Measurements from ENCODE around the gene C1orf94. TPM values are rescaled to one million over a fixed set of nuclear protein-coding genes. Genes with fewer than 3 reads are reported as not detected.

The C1orf94 gene
- total RNA-seq, 1 donor from 2014 or later: not detected

- H3K4me1 ChIP-seq (ENCODE audit: control insufficient read depth in 3 of 3, insufficient read depth in 3 of 3, low read length in 3 of 3): no peaks in the 10 kb centered on the region
- no peaks in the 10 kb centered on the region for H3K36me3 ChIP-seq (ENCODE audit: control insufficient read depth in 3 of 3, insufficient read depth in 3 of 3, low read length in 3 of 3)
- no peak overlapping the region for H3K27ac ChIP-seq (ENCODE audit: low read depth, low read length)
- H3K9me3 ChIP-seq (ENCODE audit: control insufficient read depth in 3 of 3, low read length in 3 of 3): peaks cover 0 to 7% (median 0%) of the 10 kb centered on the region in 3 donors
- H3K27me3 ChIP-seq (ENCODE audit: control insufficient read depth in 3 of 3, insufficient read depth in 3 of 3, low read length in 3 of 3): peaks cover 3 to 18% (median 12%) of the 10 kb centered on the region in 3 donors
- H3K4me3 ChIP-seq (ENCODE audit: low read length in 3 of 3): no peak overlapping the region
- H3K9ac ChIP-seq (ENCODE audit: low read depth in 1 of 3, low read length in 3 of 3): no peak overlapping the region
Measured at GRCh38 chr1:34188418-34188817, 11.7 kb downstream of the C1orf94 start.

- Histone ChIP-seq H3K36me3 (ENCODE audit: control insufficient read depth in 3 of 3, insufficient read depth in 3 of 3, low read length in 3 of 3) (no peaks in the 10 kb centered on the region), H3K27ac (ENCODE audit: low read depth, low read length) (no peak overlapping the region), H3K27me3 (ENCODE audit: control insufficient read depth in 3 of 3, insufficient read depth in 3 of 3, low read length in 3 of 3) (peaks cover 3 to 18% (median 12%) of the 10 kb centered on the region in 3 donors), H3K4me1 (ENCODE audit: control insufficient read depth in 3 of 3, insufficient read depth in 3 of 3, low read length in 3 of 3) (no peaks in the 10 kb centered on the region), H3K4me3 (ENCODE audit: low read length in 3 of 3) (no peak overlapping the region), H3K9ac (ENCODE audit: low read depth in 1 of 3, low read length in 3 of 3) (no peak overlapping the region), H3K9me3 (ENCODE audit: control insufficient read depth in 3 of 3, low read length in 3 of 3) (peaks cover 0 to 7% (median 0%) of the 10 kb centered on the region in 3 donors)
Measured at GRCh38 chr1:34188985-34189384, 12.3 kb downstream of the C1orf94 start.

GRCh38 chr1:34190692-34191091 is 14.0 kb downstream of the C1orf94 start:
- peaks cover 3 to 18% (median 7%) of the 10 kb centered on the region in 3 donors for H3K27me3 ChIP-seq (ENCODE audit: control insufficient read depth in 3 of 3, insufficient read depth in 3 of 3, low read length in 3 of 3)
- no peak overlapping the region for H3K9ac ChIP-seq (ENCODE audit: low read depth in 1 of 3, low read length in 3 of 3)
- H3K9me3 ChIP-seq (ENCODE audit: control insufficient read depth in 3 of 3, low read length in 3 of 3): peaks cover 0 to 7% (median 0%) of the 10 kb centered on the region in 3 donors
- no peak overlapping the region for H3K4me3 ChIP-seq (ENCODE audit: low read length in 3 of 3)
- no peak overlapping the region for H3K27ac ChIP-seq (ENCODE audit: low read depth, low read length)
- H3K36me3 ChIP-seq (ENCODE audit: control insufficient read depth in 3 of 3, insufficient read depth in 3 of 3, low read length in 3 of 3): no peaks in the 10 kb centered on the region
- no peaks in the 10 kb centered on the region for H3K4me1 ChIP-seq (ENCODE audit: control insufficient read depth in 3 of 3, insufficient read depth in 3 of 3, low read length in 3 of 3)

GRCh38 chr1:34192621-34193020 is 15.9 kb downstream of the C1orf94 start:
- H3K4me3 ChIP-seq (ENCODE audit: low read length in 3 of 3): no peak overlapping the region
- H3K27me3 ChIP-seq (ENCODE audit: control insufficient read depth in 3 of 3, insufficient read depth in 3 of 3, low read length in 3 of 3): peaks cover 0 to 10% (median 3%) of the 10 kb centered on the region in 3 donors
- H3K27ac ChIP-seq (ENCODE audit: low read depth, low read length): no peak overlapping the region
- H3K4me1 ChIP-seq (ENCODE audit: control insufficient read depth in 3 of 3, insufficient read depth in 3 of 3, low read length in 3 of 3): no peaks in the 10 kb centered on the region
- H3K36me3 ChIP-seq (ENCODE audit: control insufficient read depth in 3 of 3, insufficient read depth in 3 of 3, low read length in 3 of 3): no peaks in the 10 kb centered on the region
- H3K9ac ChIP-seq (ENCODE audit: low read depth in 1 of 3, low read length in 3 of 3): no peak overlapping the region
- peaks cover 0 to 7% (median 0%) of the 10 kb centered on the region in 3 donors for H3K9me3 ChIP-seq (ENCODE audit: control insufficient read depth in 3 of 3, low read length in 3 of 3)

- H3K27ac ChIP-seq (ENCODE audit: low read depth, low read length): no peak overlapping the region
Measured at GRCh38 chr1:34199927-34200326, 23.2 kb downstream of the C1orf94 start.

GRCh38 chr1:34212673-34213072 is 36.0 kb downstream of the C1orf94 start:
- no peak overlapping the region for H3K9ac ChIP-seq (ENCODE audit: low read depth in 1 of 3, low read length in 3 of 3)
- H3K4me1 ChIP-seq (ENCODE audit: control insufficient read depth in 3 of 3, insufficient read depth in 3 of 3, low read length in 3 of 3): no peaks in the 10 kb centered on the region
- no peak overlapping the region for H3K4me3 ChIP-seq (ENCODE audit: low read length in 3 of 3)
- H3K27me3 ChIP-seq (ENCODE audit: control insufficient read depth in 3 of 3, insufficient read depth in 3 of 3, low read length in 3 of 3): peaks cover 0 to 11% (median 3%) of the 10 kb centered on the region in 3 donors
- H3K27ac ChIP-seq (ENCODE audit: low read depth, low read length): no peak overlapping the region
- H3K9me3 ChIP-seq (ENCODE audit: control insufficient read depth in 3 of 3, low read length in 3 of 3): no peaks in the 10 kb centered on the region
- H3K36me3 ChIP-seq (ENCODE audit: control insufficient read depth in 3 of 3, insufficient read depth in 3 of 3, low read length in 3 of 3): no peaks in the 10 kb centered on the region

More at GRCh38 chr1:34199927-34200326, 23.2 kb downstream of the C1orf94 start:
- H3K27me3 ChIP-seq (ENCODE audit: control insufficient read depth in 3 of 3, insufficient read depth in 3 of 3, low read length in 3 of 3): no peaks in the 10 kb centered on the region
- H3K4me1 ChIP-seq (ENCODE audit: control insufficient read depth in 3 of 3, insufficient read depth in 3 of 3, low read length in 3 of 3): peaks cover 0 to 2% (median 0%) of the 10 kb centered on the region in 3 donors
- no peak overlapping the region for H3K9ac ChIP-seq (ENCODE audit: low read depth in 1 of 3, low read length in 3 of 3)
- H3K4me3 ChIP-seq (ENCODE audit: low read length in 3 of 3): no peak overlapping the region
- H3K9me3 ChIP-seq (ENCODE audit: control insufficient read depth in 3 of 3, low read length in 3 of 3): no peaks in the 10 kb centered on the region
- no peaks in the 10 kb centered on the region for H3K36me3 ChIP-seq (ENCODE audit: control insufficient read depth in 3 of 3, insufficient read depth in 3 of 3, low read length in 3 of 3)

- Histone ChIP-seq H3K4me3 (ENCODE audit: low read length in 3 of 3) (no peak overlapping the region), H3K27me3 (ENCODE audit: control insufficient read depth in 3 of 3, insufficient read depth in 3 of 3, low read length in 3 of 3) (peaks cover 0 to 11% (median 3%) of the 10 kb centered on the region in 3 donors)
Measured at GRCh38 chr1:34213956-34214355, 37.2 kb downstream of the C1orf94 start.

GRCh38 chr1:34231441-34231840 is 54.7 kb downstream of the C1orf94 start:
- H3K9ac ChIP-seq (ENCODE audit: low read depth in 1 of 3, low read length in 3 of 3): no peak overlapping the region
- no peak overlapping the region for H3K4me3 ChIP-seq (ENCODE audit: low read length in 3 of 3)
- peaks cover 0 to 2% (median 0%) of the 10 kb centered on the region in 3 donors for H3K27me3 ChIP-seq (ENCODE audit: control insufficient read depth in 3 of 3, insufficient read depth in 3 of 3, low read length in 3 of 3)
- H3K9me3 ChIP-seq (ENCODE audit: control insufficient read depth in 3 of 3, low read length in 3 of 3): peaks cover 0 to 4% (median 0%) of the 10 kb centered on the region in 3 donors
- H3K4me1 ChIP-seq (ENCODE audit: control insufficient read depth in 3 of 3, insufficient read depth in 3 of 3, low read length in 3 of 3): no peaks in the 10 kb centered on the region
- H3K27ac ChIP-seq (ENCODE audit: low read depth, low read length): no peak overlapping the region
- H3K36me3 ChIP-seq (ENCODE audit: control insufficient read depth in 3 of 3, insufficient read depth in 3 of 3, low read length in 3 of 3): no peaks in the 10 kb centered on the region

More at GRCh38 chr1:34213956-34214355, 37.2 kb downstream of the C1orf94 start:
- Histone ChIP-seq H3K36me3 (ENCODE audit: control insufficient read depth in 3 of 3, insufficient read depth in 3 of 3, low read length in 3 of 3) (no peaks in the 10 kb centered on the region), H3K4me1 (ENCODE audit: control insufficient read depth in 3 of 3, insufficient read depth in 3 of 3, low read length in 3 of 3) (no peaks in the 10 kb centered on the region), H3K9me3 (ENCODE audit: control insufficient read depth in 3 of 3, low read length in 3 of 3) (no peaks in the 10 kb centered on the region), H3K9ac (ENCODE audit: low read depth in 1 of 3, low read length in 3 of 3) (no peak overlapping the region), H3K27ac (ENCODE audit: low read depth, low read length) (no peak overlapping the region)

GRCh38 chr1:34235594-34235993 is 58.9 kb downstream of the C1orf94 start:
- H3K4me1 ChIP-seq (ENCODE audit: control insufficient read depth in 3 of 3, insufficient read depth in 3 of 3, low read length in 3 of 3): no peaks in the 10 kb centered on the region
- H3K9me3 ChIP-seq (ENCODE audit: control insufficient read depth in 3 of 3, low read length in 3 of 3): no peaks in the 10 kb centered on the region
- no peak overlapping the region for H3K27ac ChIP-seq (ENCODE audit: low read depth, low read length)
- peaks cover 0 to 8% (median 0%) of the 10 kb centered on the region in 3 donors for H3K27me3 ChIP-seq (ENCODE audit: control insufficient read depth in 3 of 3, insufficient read depth in 3 of 3, low read length in 3 of 3)
- no peak overlapping the region for H3K9ac ChIP-seq (ENCODE audit: low read depth in 1 of 3, low read length in 3 of 3)
- H3K36me3 ChIP-seq (ENCODE audit: control insufficient read depth in 3 of 3, insufficient read depth in 3 of 3, low read length in 3 of 3): no peaks in the 10 kb centered on the region
- no peak overlapping the region for H3K4me3 ChIP-seq (ENCODE audit: low read length in 3 of 3)

GRCh38 chr1:34236089-34236488 is 59.4 kb downstream of the C1orf94 start:
- Histone ChIP-seq H3K9me3 (ENCODE audit: control insufficient read depth in 3 of 3, low read length in 3 of 3) (no peaks in the 10 kb centered on the region), H3K9ac (ENCODE audit: low read depth in 1 of 3, low read length in 3 of 3) (no peak overlapping the region), H3K4me1 (ENCODE audit: control insufficient read depth in 3 of 3, insufficient read depth in 3 of 3, low read length in 3 of 3) (no peaks in the 10 kb centered on the region), H3K27ac (ENCODE audit: low read depth, low read length) (no peak overlapping the region), H3K36me3 (ENCODE audit: control insufficient read depth in 3 of 3, insufficient read depth in 3 of 3, low read length in 3 of 3) (no peaks in the 10 kb centered on the region), H3K4me3 (ENCODE audit: low read length in 3 of 3) (no peak overlapping the region), H3K27me3 (ENCODE audit: control insufficient read depth in 3 of 3, insufficient read depth in 3 of 3, low read length in 3 of 3) (peaks cover 0 to 8% (median 0%) of the 10 kb centered on the region in 3 donors)
